Ishikawa (cell line): ENCODE data around the gene CKAP5.

Experiments
- CEBPB ChIP-seq: IDR thresholded peaks from 2 replicates; pipeline ENCODE4 v1.6.1; 2012
- CREB1 ChIP-seq: IDR thresholded peaks from 2 replicates; pipeline ENCODE4 v1.6.1; 2012; ENCODE audit warnings: low read depth
- EGR1 ChIP-seq: IDR thresholded peaks from 2 replicates; pipeline ENCODE4 v1.6.1; 2012
- EP300 ChIP-seq: IDR thresholded peaks from 2 replicates; pipeline ENCODE4 v1.6.1; 2012; ENCODE audit warnings: borderline replicate concordance
- FOXM1 ChIP-seq: IDR thresholded peaks from 2 replicates; pipeline ENCODE4 v1.6.1; 2012; ENCODE audit warnings: low read depth, borderline replicate concordance
- NFIC ChIP-seq: IDR thresholded peaks from 2 replicates; pipeline ENCODE4 v1.6.1; 2012
- RAD21 ChIP-seq: IDR thresholded peaks from 2 replicates; pipeline ENCODE4 v1.6.1; 2012; ENCODE audit warnings: low read depth
- TAF1 ChIP-seq: IDR thresholded peaks from 2 replicates; pipeline ENCODE4 v1.6.1; 2012; ENCODE audit warnings: low read depth, mild to moderate bottlenecking
- TCF12 ChIP-seq: IDR thresholded peaks from 2 replicates; pipeline ENCODE4 v1.6.1; 2012; ENCODE audit warnings: low read depth
- TEAD4 ChIP-seq: IDR thresholded peaks from 2 replicates; pipeline ENCODE4 v1.6.1; 2012
- YY1 ChIP-seq: IDR thresholded peaks from 2 replicates; pipeline ENCODE4 v1.6.1; 2012; ENCODE audit warnings: low read depth
- ZBTB7A ChIP-seq: IDR thresholded peaks from 2 replicates; pipeline ENCODE4 v1.6.1; 2012; ENCODE audit warnings: low read depth
- TF ChIP-seq, protein P1 (sequence below): IDR thresholded peaks from 2 replicates; pipeline ENCODE4 v1.6.1; 2012
- TF ChIP-seq, protein P2 (sequence below): IDR thresholded peaks from 2 replicates; pipeline ENCODE4 v1.6.1; 2012
- TF ChIP-seq, protein P3 (sequence below): IDR thresholded peaks from 2 replicates; pipeline ENCODE4 v1.6.1; 2012; ENCODE audit warnings: low read depth, mild to moderate bottlenecking

CKAP5 gene

DNA sequence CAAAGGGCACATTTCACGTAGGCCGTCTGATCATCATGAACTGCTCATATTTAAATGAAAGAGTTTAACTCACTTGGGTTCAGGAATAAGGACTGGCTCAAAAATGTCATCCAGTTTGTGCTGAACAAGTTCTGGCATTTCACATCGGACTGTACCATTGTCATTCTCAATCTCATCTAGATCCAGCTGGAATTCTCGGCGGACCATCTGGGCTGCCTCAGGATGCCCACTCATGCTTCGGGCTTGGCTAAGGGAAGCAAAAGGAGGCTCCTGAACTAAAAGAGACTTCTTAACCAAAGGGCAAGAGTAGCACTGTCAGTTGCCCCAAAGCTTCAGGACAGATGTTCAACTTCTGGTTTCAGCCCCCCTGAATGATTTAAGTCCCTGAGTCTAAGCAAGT, 86.9 kb downstream of the CKAP5 start:
- TF ChIP-seq, protein P1, sequence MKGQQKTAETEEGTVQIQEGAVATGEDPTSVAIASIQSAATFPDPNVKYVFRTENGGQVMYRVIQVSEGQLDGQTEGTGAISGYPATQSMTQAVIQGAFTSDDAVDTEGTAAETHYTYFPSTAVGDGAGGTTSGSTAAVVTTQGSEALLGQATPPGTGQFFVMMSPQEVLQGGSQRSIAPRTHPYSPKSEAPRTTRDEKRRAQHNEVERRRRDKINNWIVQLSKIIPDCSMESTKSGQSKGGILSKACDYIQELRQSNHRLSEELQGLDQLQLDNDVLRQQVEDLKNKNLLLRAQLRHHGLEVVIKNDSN, result no peak
- no peak for TF ChIP-seq ZBTB7A
- no peak for TF ChIP-seq CEBPB
- TF ChIP-seq YY1, result no peak
- TF ChIP-seq NFIC, result no peak
- TF ChIP-seq, protein P2, sequence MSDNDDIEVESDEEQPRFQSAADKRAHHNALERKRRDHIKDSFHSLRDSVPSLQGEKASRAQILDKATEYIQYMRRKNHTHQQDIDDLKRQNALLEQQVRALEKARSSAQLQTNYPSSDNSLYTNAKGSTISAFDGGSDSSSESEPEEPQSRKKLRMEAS, result no peak
- no peak for TF ChIP-seq EP300
- no peak for TF ChIP-seq TAF1
- no peak for TF ChIP-seq EGR1
- no peak for TF ChIP-seq TCF12
- no peak for TF ChIP-seq CREB1
- TF ChIP-seq, protein P3, sequence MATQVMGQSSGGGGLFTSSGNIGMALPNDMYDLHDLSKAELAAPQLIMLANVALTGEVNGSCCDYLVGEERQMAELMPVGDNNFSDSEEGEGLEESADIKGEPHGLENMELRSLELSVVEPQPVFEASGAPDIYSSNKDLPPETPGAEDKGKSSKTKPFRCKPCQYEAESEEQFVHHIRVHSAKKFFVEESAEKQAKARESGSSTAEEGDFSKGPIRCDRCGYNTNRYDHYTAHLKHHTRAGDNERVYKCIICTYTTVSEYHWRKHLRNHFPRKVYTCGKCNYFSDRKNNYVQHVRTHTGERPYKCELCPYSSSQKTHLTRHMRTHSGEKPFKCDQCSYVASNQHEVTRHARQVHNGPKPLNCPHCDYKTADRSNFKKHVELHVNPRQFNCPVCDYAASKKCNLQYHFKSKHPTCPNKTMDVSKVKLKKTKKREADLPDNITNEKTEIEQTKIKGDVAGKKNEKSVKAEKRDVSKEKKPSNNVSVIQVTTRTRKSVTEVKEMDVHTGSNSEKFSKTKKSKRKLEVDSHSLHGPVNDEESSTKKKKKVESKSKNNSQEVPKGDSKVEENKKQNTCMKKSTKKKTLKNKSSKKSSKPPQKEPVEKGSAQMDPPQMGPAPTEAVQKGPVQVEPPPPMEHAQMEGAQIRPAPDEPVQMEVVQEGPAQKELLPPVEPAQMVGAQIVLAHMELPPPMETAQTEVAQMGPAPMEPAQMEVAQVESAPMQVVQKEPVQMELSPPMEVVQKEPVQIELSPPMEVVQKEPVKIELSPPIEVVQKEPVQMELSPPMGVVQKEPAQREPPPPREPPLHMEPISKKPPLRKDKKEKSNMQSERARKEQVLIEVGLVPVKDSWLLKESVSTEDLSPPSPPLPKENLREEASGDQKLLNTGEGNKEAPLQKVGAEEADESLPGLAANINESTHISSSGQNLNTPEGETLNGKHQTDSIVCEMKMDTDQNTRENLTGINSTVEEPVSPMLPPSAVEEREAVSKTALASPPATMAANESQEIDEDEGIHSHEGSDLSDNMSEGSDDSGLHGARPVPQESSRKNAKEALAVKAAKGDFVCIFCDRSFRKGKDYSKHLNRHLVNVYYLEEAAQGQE, result no peak
- no peak for TF ChIP-seq FOXM1
- TF ChIP-seq TEAD4, result no peak
- no peak for TF ChIP-seq RAD21

DNA sequence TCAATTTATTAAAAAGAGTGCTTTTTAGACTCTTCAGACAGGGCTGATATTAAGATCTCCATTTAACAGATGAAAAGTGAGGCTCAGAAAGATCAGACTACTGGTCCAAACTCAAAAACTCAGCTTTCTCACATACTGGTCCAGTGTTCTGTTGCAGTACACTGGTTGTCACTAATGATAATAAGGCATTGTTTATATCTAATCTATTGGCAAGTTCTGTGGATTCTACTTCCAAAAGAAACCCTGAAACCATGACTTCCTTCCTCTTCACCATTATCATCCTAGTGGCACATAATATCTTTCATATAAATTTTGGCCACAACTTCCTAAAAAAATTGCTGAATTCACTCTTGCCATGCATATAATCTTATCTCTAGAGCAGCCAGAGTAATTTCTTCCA, 90.1 kb downstream of the CKAP5 start:
- TF ChIP-seq EGR1 (no peak), FOXM1 (no peak), EP300 (no peak), TAF1 (no peak), CEBPB (no peak), CREB1 (no peak), YY1 (no peak), TEAD4 (no peak), TCF12 (no peak)
- TF ChIP-seq, protein P2, result no peak

DNA sequence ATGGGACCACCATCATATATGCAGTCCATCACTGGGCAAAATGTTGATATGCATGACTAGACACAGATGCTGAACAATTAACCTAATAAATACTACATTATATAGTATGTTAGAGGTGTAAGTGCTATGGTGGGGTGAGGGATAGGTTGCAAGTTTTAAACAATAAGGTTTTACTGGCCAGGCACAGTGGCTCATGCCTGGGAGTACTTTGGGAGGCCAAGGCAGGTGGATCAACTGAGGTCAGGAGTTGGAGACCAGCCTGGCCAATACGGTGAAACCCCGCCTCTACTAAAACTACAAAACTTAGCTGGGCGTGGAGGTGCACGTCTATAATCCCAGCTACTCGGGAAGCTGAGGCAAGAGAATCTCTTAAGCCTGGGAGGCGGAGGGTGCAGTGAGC, 98.9 kb downstream of the CKAP5 start:
- no peak for TF ChIP-seq NFIC
- TF ChIP-seq TCF12, result no peak

DNA sequence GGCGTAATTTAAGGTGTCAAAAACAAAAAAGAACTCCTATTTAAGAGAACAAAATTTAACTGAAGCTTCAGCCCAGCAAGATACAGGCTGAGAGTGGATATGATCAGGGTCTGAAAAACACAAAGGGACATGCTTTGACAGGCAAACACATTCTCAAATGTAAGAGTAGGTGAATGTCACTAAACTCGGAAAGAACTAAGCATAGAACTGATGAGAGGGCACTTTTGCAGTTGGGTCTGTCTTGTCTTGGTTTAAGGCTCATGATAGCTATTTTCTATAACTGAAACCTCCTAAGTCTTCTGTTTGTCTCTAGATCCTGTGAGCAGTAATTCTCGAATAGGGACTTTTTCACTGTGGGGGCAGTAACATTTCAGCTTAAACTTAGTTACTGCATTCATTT, 100.1 kb downstream of the CKAP5 start:
- TF ChIP-seq EGR1 (no peak), RAD21 (no peak), NFIC (no peak), TAF1 (no peak), YY1 (no peak), TEAD4 (no peak), ZBTB7A (no peak), TCF12 (no peak), EP300 (no peak), CEBPB (no peak), FOXM1 (no peak), CREB1 (no peak)
- TF ChIP-seq, protein P3, result no peak
- TF ChIP-seq, protein P1, result no peak
- TF ChIP-seq, protein P2, result no peak

DNA sequence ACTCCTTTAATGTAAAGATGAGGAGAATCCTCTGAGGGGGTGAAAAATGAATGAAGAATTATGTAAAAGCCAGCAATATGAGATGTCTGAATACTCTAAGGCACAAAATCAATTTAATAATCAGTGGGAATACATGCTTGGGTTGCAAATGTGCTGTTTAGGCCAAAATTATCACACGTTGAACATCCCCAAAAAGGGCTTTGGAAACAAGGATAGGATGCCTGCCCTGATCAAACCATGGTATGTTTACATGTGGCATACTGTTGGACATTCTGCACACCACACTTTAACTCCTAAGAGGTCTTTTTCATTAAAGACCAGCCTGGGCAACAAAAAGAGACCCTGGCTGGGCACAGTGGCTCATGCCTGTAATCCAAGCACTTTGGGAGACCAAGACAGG, 100.8 kb downstream of the CKAP5 start:
- TF ChIP-seq TEAD4, result no peak
- TF ChIP-seq, protein P3, result no peak
- no peak for TF ChIP-seq ZBTB7A
- TF ChIP-seq, protein P1, result no peak
- no peak for TF ChIP-seq YY1
- no peak for TF ChIP-seq CEBPB
- no peak for TF ChIP-seq FOXM1
- no peak for TF ChIP-seq CREB1
- TF ChIP-seq TCF12, result no peak
- no peak for TF ChIP-seq EGR1
- TF ChIP-seq, protein P2, result no peak
- no peak for TF ChIP-seq RAD21
